Measurements from ENCODE around the gene PIEZO1.

PIEZO1 gene

GRCh38 chr16:88719933-88720296 is 65.1 kb downstream of the PIEZO1 start:
- ChIA-PET CTCF (no interaction called here), POLR2A (ENCODE audit: low non-redundant PET) (no interaction called here)
- no peak for DNase-seq (ENCODE audit: low spot score)
- TF ChIP-seq CTCF (conservative IDR thresholded peaks at IDR 0.05; ENCODE audit: low read depth), result no peak
- H3K27ac ChIP-seq, result peak overlapping the region; percentile 15; the same call in 1 of the 2 replicates

GRCh38 chr16:88719267-88719932 is 65.6 kb downstream of the PIEZO1 start:
- CTCF ChIA-PET, result no interaction called here
- peak overlapping the region; percentile 22; the same call in 1 of the 2 replicates for H3K27ac ChIP-seq
- POLR2A ChIA-PET (ENCODE audit: low non-redundant PET), result no interaction called here
- no peak for DNase-seq (ENCODE audit: low spot score)
- no peak for TF ChIP-seq CTCF (conservative IDR thresholded peaks at IDR 0.05; ENCODE audit: low read depth)

GRCh38 chr16:88718178-88718577 is 66.8 kb downstream of the PIEZO1 start:
- H3K27ac ChIP-seq, result peak overlapping the region; percentile 22
- POLR2A ChIA-PET (ENCODE audit: low non-redundant PET), result no interaction called here
- DNase-seq (ENCODE audit: low spot score), result no peak
- TF ChIP-seq CTCF (conservative IDR thresholded peaks at IDR 0.05; ENCODE audit: low read depth), result no peak
- CTCF ChIA-PET, result interaction anchor here (1.1 kb wide), 1 partner anchor 19 kb away, joined by 3 read pairs; no protein-coding TSS in a partner anchor

GRCh38 chr16:88716601-88717001 is 68.4 kb downstream of the PIEZO1 start:
- ChIA-PET CTCF (interaction anchor here (1.6 kb wide), 1 partner anchor 21 kb away, joined by 4 read pairs; no protein-coding TSS in a partner anchor), POLR2A (ENCODE audit: low non-redundant PET) (no interaction called here)
- TF ChIP-seq CTCF (conservative IDR thresholded peaks at IDR 0.05; ENCODE audit: low read depth), result no peak
- DNase-seq (ENCODE audit: low spot score), result no peak
- no peak overlapping the region for H3K27ac ChIP-seq

GRCh38 chr16:88716201-88716600 is 68.8 kb downstream of the PIEZO1 start:
- no peak for DNase-seq (ENCODE audit: low spot score)
- ChIA-PET POLR2A (ENCODE audit: low non-redundant PET) (no interaction called here), CTCF (interaction anchor here (1.6 kb wide), 1 partner anchor 21 kb away, joined by 4 read pairs; no protein-coding TSS in a partner anchor)
- H3K27ac ChIP-seq, result no peak overlapping the region
- TF ChIP-seq CTCF (conservative IDR thresholded peaks at IDR 0.05; ENCODE audit: low read depth), result no peak

- no peak for DNase-seq (ENCODE audit: low spot score)
- POLR2A ChIA-PET (ENCODE audit: low non-redundant PET), result no interaction called here
- no peak for TF ChIP-seq CTCF (conservative IDR thresholded peaks at IDR 0.05; ENCODE audit: low read depth)
- CTCF ChIA-PET, result interaction anchor here (1.6 kb wide), 1 partner anchor 22 kb away, joined by 4 read pairs; no protein-coding TSS in a partner anchor
- 0 out of 2 replicates have a peak overlapping the region, but pooled peaks have one; percentile 9 for H3K27ac ChIP-seq
These were observed 69.5 kb downstream of the PIEZO1 start for GRCh38 chr16:88715312-88716190.

Data from RWPE1 (cell line).